ENCODE data around the gene PNMT. TPM values are rescaled to one million over a fixed set of nuclear protein-coding genes. Genes with fewer than 3 reads are reported as not detected.

PNMT gene, protein sequence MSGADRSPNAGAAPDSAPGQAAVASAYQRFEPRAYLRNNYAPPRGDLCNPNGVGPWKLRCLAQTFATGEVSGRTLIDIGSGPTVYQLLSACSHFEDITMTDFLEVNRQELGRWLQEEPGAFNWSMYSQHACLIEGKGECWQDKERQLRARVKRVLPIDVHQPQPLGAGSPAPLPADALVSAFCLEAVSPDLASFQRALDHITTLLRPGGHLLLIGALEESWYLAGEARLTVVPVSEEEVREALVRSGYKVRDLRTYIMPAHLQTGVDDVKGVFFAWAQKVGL
- polyA plus RNA-seq (2013, experiment 1 of 2) = 0.66 TPM
- 0.66 TPM for polyA plus RNA-seq (2013, experiment 2 of 2)

DNA sequence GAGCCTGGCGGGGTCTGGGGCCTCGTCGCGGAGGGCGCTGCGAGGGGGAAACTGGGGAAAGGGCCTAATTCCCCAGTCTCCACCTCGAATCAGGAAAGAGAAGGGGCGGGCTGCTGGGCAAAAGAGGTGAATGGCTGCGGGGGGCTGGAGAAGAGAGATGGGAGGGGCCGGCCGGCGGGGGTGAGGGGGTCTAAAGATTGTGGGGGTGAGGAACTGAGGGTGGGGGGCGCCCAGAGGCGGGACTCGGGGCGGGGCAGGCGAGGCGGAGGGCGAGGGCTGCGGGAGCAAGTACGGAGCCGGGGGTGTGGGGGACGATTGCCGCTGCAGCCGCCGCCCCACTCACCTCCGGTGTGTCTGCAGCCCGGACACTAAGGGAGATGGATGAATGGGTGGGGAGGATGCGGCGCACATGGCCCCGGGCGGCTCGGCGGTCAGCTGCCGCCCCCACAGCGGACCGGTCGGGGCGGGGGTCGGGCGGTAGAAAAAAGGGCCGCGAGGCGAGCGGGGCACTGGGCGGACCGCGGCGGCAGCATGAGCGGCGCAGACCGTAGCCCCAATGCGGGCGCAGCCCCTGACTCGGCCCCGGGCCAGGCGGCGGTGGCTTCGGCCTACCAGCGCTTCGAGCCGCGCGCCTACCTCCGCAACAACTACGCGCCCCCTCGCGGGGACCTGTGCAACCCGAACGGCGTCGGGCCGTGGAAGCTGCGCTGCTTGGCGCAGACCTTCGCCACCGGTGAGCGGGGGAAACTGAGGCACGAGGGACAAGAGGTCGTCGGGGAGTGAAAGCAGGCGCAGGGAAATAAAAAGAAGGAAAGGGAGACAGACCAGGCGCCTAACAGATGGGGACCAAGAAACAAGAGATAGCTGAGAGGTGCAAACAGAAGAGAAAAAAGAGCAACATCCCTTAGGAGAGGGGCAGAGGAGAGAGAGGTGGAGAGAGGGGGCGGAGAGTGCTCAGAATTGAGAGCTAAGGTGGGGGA is at the start of gene PNMT:
TSS of gene PNMT (plus strand) at position 509 of the 980 bp plus-strand sequence. CDS start at position 532, 23 bp downstream.
- H3K4me1 ChIP-seq (ENCODE audit: control insufficient read depth, insufficient read depth, low read length, poor library complexity, severe bottlenecking) = peaks cover 20% of the 10 kb centered on the region
- WGBS, 2 experiments (ENCODE audit: insufficient coverage in 2 of 2) = 2% methylated on average over 45 to 69 of the region's 85 CpGs
- H3K9me3 ChIP-seq (ENCODE audit: control insufficient read depth, low read length) = no peaks in the 10 kb centered on the region
- H3K4me3 ChIP-seq (ENCODE audit: extremely low read depth, insufficient read depth, low read length, poor library complexity, severe bottlenecking) = peak within 1 kb of the TSS; percentile 35
- H3K36me3 ChIP-seq (ENCODE audit: control insufficient read depth, insufficient read depth, low read length) = no peaks in the 10 kb centered on the region
- H3K27ac ChIP-seq (ENCODE audit: low read depth, low read length, severe bottlenecking) = no peak within 1 kb of the TSS

DNA sequence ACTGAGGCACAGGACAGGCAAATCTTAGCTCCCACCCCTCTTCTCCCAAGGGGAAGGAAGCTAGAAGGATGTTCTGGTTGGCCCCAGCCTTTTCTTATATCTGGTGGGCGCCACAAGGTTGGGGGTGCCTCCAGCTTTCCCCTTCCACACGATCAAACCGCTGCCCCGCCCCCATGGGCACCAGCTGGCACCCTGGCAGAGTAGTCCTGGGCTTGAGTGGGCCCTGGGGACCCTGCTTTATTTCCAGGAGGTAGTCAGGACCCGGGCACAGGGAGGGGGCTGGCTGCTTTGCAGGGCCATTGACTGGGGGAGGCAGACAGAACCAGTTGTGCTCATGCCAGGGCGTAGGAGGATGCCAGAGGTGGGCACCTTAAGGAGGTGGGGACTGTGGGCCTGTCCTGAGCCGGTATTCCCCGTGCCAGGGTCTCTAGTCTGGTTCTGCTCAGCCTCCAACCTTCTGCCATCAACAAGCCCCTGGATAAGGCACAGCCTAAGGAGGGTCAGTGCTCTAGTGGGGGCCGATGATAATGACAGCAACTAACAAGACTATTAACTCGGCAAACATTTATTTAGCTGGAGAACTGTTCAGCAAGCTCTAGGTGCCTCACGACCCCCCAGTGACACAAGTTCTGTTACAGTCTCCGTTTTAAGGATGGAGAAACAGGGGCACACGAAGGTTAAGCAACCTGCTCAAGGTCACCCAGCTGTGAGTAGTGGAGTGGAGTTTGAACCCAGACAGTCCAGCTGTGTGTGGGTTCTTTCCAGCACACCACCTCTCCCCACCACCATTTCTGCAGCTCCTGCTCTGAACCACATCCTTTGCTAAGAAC is 49.1 kb upstream of the PNMT start:
- Histone ChIP-seq H3K36me3 (ENCODE audit: control insufficient read depth, insufficient read depth, low read length) (no peaks in the 10 kb centered on the region), H3K9me3 (ENCODE audit: control insufficient read depth, low read length) (no peaks in the 10 kb centered on the region), H3K4me1 (ENCODE audit: control insufficient read depth, insufficient read depth, low read length, poor library complexity, severe bottlenecking) (no peaks in the 10 kb centered on the region), H3K4me3 (ENCODE audit: extremely low read depth, insufficient read depth, low read length, poor library complexity, severe bottlenecking) (no peak overlapping the region), H3K27ac (ENCODE audit: low read depth, low read length, severe bottlenecking) (no peak overlapping the region)
- WGBS, 2 experiments (ENCODE audit: insufficient coverage in 2 of 2) = 51 to 59% methylated on average over 10 to 12 of the region's 13 CpGs

DNA sequence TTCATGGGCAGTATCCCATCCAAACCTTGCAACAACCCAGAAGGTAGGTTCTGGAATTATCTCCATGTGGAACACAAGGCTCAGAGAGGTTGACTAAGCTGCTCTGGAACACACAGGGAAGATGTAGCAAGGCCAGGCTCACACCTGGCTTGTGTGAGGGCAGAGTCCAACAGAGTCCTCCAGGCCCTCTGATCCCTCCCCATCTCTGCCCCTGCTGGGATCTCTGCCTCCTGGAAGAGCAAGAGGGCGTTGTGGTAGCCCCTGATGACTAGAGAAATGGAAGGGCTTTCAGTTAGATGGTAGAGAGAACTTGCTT is 48.5 kb upstream of the PNMT start:
- no peak overlapping the region for H3K27ac ChIP-seq (ENCODE audit: low read depth, low read length, severe bottlenecking)
- H3K4me3 ChIP-seq (ENCODE audit: extremely low read depth, insufficient read depth, low read length, poor library complexity, severe bottlenecking) = no peak overlapping the region
- no peaks in the 10 kb centered on the region for H3K9me3 ChIP-seq (ENCODE audit: control insufficient read depth, low read length)
- WGBS, 2 experiments (ENCODE audit: insufficient coverage in 2 of 2) = 0% methylated on average over 1 of the region's 1 CpG
- H3K36me3 ChIP-seq (ENCODE audit: control insufficient read depth, insufficient read depth, low read length) = no peaks in the 10 kb centered on the region
- no peaks in the 10 kb centered on the region for H3K4me1 ChIP-seq (ENCODE audit: control insufficient read depth, insufficient read depth, low read length, poor library complexity, severe bottlenecking)

DNA sequence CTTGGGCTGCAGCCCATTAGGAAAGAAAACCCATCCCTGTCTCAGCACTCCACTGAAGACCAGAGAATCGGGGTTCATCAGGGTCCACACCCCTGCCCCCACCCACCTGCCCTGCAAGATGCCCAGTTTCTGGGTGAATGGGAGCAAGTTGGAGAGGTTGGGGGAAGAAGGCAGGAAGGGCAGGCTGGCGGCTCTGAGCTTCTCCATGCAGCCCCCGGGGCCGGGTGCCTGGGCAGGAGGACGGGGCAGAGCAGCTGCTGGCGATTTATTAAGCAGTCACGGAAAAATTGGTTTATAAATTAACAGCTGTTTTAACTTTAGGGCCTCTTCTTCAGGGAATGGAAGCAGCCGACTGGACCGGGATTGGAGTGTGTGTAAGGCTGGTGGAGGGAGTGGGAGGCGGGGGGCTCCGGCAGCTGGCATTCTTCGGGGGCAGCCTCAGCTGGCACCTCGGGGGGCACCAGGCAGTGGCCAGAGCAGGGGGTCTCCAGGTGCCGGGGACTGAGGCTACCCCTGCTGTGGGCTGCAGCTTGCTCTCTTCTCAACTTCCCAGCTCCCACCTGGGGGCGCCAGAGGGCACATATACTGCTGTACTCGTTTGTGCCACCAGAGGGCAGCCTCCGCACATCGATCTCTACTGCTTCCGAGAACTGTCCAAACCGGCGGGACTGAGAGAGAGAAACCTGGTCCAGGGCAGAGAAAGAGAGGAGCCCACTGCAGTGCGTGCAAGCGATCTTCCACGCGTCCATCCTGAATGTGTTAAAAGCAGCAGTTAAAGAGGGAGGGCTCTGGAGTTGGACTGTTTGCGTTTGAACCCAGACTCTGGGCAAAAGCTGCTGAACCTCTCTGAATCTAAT is 46.5 kb upstream of the PNMT start:
- 7 to 16% methylated on average over 19 to 22 of the region's 26 CpGs for WGBS, 2 experiments (ENCODE audit: insufficient coverage in 2 of 2)
- no peak overlapping the region for H3K27ac ChIP-seq (ENCODE audit: low read depth, low read length, severe bottlenecking)
- H3K4me3 ChIP-seq (ENCODE audit: extremely low read depth, insufficient read depth, low read length, poor library complexity, severe bottlenecking) = no peak overlapping the region

DNA sequence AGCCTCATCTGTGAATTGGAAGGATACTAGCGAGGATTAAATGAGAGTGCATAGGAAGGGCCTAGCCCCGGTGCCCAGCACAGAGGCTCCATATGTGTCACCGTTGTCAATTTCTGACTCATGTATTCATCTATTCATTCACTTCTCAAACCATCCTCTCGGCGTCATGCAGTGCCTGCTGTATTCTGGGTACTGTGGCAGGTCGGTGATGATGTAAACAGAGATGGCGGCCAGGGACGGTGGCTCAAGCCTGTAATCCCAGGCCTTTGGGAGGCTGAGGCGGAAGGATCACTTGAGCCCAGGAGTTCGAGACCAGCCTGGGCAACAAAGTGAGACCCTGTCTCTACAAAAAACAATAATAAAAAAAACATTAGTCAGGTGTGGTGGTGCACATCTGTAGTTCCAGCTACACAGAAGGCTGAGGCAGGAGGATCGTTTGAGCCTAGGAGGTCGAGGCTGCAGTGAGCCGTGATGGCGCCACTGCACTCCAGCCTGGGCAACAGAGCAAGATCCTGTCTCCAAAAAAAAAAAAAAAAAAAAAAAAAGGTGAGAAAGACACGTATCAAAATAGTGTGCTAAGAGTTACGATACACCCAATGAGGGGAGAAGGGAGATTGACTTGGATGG is 45.8 kb upstream of the PNMT start:
- H3K4me1 ChIP-seq (ENCODE audit: control insufficient read depth, insufficient read depth, low read length, poor library complexity, severe bottlenecking) = peaks cover 4% of the 10 kb centered on the region
- 74 to 83% methylated on average over 4 to 10 of the region's 16 CpGs for WGBS, 2 experiments (ENCODE audit: insufficient coverage in 2 of 2)
- H3K27ac ChIP-seq (ENCODE audit: low read depth, low read length, severe bottlenecking) = no peak overlapping the region
- H3K36me3 ChIP-seq (ENCODE audit: control insufficient read depth, insufficient read depth, low read length) = no peaks in the 10 kb centered on the region
- H3K4me3 ChIP-seq (ENCODE audit: extremely low read depth, insufficient read depth, low read length, poor library complexity, severe bottlenecking) = no peak overlapping the region
- H3K9me3 ChIP-seq (ENCODE audit: control insufficient read depth, low read length) = no peaks in the 10 kb centered on the region

More for the DNA sequence above, 46.5 kb upstream of the PNMT start:
- Histone ChIP-seq H3K4me1 (ENCODE audit: control insufficient read depth, insufficient read depth, low read length, poor library complexity, severe bottlenecking) (peaks cover 2% of the 10 kb centered on the region), H3K36me3 (ENCODE audit: control insufficient read depth, insufficient read depth, low read length) (no peaks in the 10 kb centered on the region), H3K9me3 (ENCODE audit: control insufficient read depth, low read length) (no peaks in the 10 kb centered on the region)

DNA sequence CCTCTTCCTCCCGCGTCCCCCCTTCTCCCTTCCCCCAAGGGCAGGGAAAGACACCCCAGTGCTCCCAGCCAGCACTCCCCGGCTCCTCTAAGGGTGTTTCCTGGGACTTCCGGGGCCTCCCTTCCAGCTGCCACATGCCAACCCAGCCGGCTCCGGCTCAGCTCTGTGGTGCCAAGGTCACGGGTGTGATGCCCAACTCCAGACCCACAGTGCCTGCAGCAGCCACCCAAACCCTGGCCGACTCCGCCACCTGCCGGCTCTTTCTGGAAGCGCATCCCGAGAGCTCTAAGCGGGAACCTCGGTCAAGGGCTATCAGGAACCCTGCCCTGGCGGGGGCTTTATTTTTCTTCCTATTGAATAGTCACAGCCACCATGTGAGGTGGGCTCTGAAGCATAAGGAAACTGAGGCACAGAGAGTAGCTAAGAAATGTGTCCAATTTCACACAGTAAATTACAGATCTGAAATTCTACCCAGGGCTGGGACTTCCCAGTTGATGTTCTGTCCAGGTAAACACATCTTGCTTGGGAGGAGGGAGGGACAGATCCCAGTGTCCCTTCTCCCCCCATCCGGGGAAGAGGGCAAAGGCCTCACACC is 44.8 kb upstream of the PNMT start:
- peaks cover 4% of the 10 kb centered on the region for H3K4me1 ChIP-seq (ENCODE audit: control insufficient read depth, insufficient read depth, low read length, poor library complexity, severe bottlenecking)

DNA sequence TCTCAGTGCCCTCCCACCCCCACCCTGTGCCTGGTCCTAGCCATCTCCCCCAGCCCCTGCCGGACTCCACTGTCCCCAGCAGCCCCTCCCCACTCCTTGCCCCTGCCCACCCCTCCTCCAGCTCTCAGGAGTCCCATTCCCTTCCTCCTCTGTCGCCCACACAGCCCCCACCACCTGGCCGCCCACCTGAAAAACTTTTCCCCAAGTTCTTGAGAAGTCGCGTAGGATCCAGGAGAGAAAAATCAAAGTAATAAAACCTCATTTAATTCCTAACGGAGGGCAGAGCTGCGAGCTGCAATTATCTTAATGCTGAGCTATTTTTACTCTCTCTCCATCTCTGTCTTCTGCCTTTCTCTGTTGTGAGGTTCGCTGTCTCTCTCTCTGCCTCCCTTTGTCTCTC is 43.9 kb upstream of the PNMT start:
- Histone ChIP-seq H3K9me3 (ENCODE audit: control insufficient read depth, low read length) (no peaks in the 10 kb centered on the region), H3K4me1 (ENCODE audit: control insufficient read depth, insufficient read depth, low read length, poor library complexity, severe bottlenecking) (peaks cover 4% of the 10 kb centered on the region), H3K4me3 (ENCODE audit: extremely low read depth, insufficient read depth, low read length, poor library complexity, severe bottlenecking) (no peak overlapping the region), H3K27ac (ENCODE audit: low read depth, low read length, severe bottlenecking) (no peak overlapping the region), H3K36me3 (ENCODE audit: control insufficient read depth, insufficient read depth, low read length) (no peaks in the 10 kb centered on the region)
- WGBS, 2 experiments (ENCODE audit: insufficient coverage in 2 of 2) = 62 to 71% methylated on average over 6 to 7 of the region's 8 CpGs

More for the DNA sequence above, 44.8 kb upstream of the PNMT start:
- 10 to 12% methylated on average over 12 to 14 of the region's 16 CpGs for WGBS, 2 experiments (ENCODE audit: insufficient coverage in 2 of 2)
- Histone ChIP-seq H3K9me3 (ENCODE audit: control insufficient read depth, low read length) (no peaks in the 10 kb centered on the region), H3K36me3 (ENCODE audit: control insufficient read depth, insufficient read depth, low read length) (no peaks in the 10 kb centered on the region), H3K4me3 (ENCODE audit: extremely low read depth, insufficient read depth, low read length, poor library complexity, severe bottlenecking) (no peak overlapping the region), H3K27ac (ENCODE audit: low read depth, low read length, severe bottlenecking) (no peak overlapping the region)

DNA sequence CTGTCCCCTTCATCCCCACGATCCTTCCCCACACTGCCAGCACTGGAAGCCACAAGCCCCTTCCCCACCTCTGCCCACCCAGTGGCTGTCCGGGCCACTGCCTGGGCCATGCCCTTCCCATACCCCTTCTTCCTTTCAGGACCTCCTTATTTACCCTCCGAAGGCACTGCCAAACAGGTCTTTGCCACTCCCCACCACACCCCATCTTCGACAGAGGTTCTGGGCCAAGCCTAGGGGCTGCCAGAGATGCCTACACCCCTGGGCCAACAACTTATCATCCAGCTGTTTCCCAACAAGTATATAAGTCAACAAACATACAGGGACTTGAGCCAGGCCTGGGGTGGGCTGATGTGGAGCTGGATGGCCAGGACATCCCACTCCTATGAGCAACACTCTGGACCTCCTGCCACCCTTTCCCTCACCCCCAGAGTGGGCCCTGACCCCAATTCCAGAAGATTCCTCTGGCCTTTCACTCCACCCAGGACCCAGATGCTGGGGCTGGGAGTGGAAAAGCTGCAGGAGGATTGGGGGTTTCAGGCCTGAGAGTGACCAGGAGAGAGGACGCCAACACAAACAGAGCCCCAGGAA is 43.0 kb upstream of the PNMT start:
- H3K4me3 ChIP-seq (ENCODE audit: extremely low read depth, insufficient read depth, low read length, poor library complexity, severe bottlenecking) = no peak overlapping the region
- H3K4me1 ChIP-seq (ENCODE audit: control insufficient read depth, insufficient read depth, low read length, poor library complexity, severe bottlenecking) = peaks cover 4% of the 10 kb centered on the region
- 70 to 72% methylated on average over 3 of the region's 5 CpGs for WGBS, 2 experiments (ENCODE audit: insufficient coverage in 2 of 2)
- H3K27ac ChIP-seq (ENCODE audit: low read depth, low read length, severe bottlenecking) = no peak overlapping the region
- H3K36me3 ChIP-seq (ENCODE audit: control insufficient read depth, insufficient read depth, low read length) = no peaks in the 10 kb centered on the region
- no peaks in the 10 kb centered on the region for H3K9me3 ChIP-seq (ENCODE audit: control insufficient read depth, low read length)
